GM18868 (cell line): ENCODE measurements around the gene APBA1.

Source experiments
- ATAC-seq: cut with Tn5 transposase; IDR thresholded peaks from one replicate; pipeline ENCODE4 v1.9.1; 2021; ENCODE audit warnings: mild to moderate bottlenecking, moderate library complexity; ENCODE audit not compliant: unreplicated experiment

The APBA1 gene

GRCh38 chr9:69377981-69378380, 294.2 kb downstream of the APBA1 start:
- ATAC-seq = no peak
